Renal cortex interstitium (tissue), 11 donors: Measurements from ENCODE around the gene UGT2A1. TPM values are rescaled to one million over a fixed set of nuclear protein-coding genes. Genes with fewer than 3 reads are reported as not detected.

Experiments
- DNase-seq, 11 donors: peaks; one replicate each; pipeline ENCODE4 v3.0.0-alpha.2; 2013; ENCODE audit warnings: low read depth in 9 of 11, low spot score in 4 of 11; ENCODE audit errors: extremely low read depth in 1 of 11
- polyA plus RNA-seq, 3 donors: library from polyadenylated mRNA; unstranded; fragments of 120-200 nt; gene quantifications; one replicate each; pipeline ENCODE4 v1.2.1, GENCODE V29; 2013; ENCODE audit not compliant: insufficient read length in 3 of 3

The UGT2A1 gene
- polyA plus RNA-seq, 3 donors: 4.9 to 21.3 TPM; not detected in 1

- no peak for DNase-seq
Observed at GRCh38 chr4:69601065-69601464, 52.0 kb downstream of the UGT2A1 start.

GRCh38 chr4:69600013-69600412 is 53.0 kb downstream of the UGT2A1 start:
- no peak for DNase-seq

- no peak for DNase-seq
Observed at GRCh38 chr4:69594382-69594781, 58.7 kb downstream of the UGT2A1 start.

DNA sequence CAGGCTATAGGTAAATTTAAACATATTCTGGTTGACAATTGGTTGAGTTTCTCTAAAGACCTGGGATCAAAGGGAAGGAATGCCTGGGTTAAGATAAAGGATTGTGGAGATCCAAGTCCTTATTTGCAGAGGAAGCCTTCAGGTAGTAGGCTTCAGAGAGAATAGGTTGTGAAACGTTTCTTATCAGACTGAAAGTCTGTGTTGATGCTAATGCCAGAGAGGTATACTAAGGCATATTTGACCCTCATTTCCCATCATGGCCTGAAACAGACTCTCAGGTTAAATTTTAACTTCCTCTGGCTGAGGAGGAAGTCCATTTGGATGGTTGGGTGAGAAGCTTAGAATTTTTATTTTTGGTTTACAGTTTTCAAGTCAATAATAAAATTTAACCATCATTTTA is 61.7 kb downstream of the UGT2A1 start:
- no peak for DNase-seq

- no peak for DNase-seq
Observed at GRCh38 chr4:69589884-69590283, 63.2 kb downstream of the UGT2A1 start.

DNA sequence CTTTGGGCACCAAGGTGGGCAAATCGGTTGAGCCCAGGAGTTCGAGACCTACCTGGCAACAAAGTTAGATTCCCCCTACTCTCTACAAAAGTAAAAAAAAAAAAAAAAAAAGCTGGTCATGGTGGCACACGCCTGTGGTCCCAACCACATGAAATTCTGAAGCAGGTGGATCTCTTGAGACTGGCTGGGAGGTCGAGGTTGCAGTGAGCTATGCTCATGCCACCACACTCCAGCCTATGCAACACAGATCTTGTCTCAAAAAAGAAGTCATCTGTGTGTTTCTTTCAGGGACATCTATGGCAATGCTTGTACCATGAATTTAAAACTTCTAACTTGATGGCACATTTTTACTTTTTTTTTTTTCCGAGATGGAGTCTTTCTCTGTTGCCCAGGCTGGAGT is 68.9 kb downstream of the UGT2A1 start:
- no peak for DNase-seq

DNA sequence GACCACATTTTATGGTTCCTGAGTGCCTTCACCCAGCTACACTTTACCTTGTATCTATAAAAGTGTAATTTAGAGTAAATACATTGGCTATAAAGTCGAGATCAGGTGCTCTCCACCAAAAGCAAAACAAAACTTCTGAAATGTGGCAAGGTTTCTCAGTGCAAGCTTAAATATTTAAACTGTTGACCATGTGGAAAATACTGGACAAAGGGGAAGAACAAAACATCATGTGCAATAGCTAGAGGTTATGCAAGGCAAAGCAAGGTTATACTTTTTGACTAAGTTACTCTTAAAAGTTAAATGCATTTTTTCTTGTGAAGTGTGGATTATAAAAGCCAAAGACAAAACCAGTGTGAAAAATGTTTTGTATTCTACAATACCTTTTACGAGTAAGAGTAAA is 69.5 kb downstream of the UGT2A1 start:
- no peak for DNase-seq

DNA sequence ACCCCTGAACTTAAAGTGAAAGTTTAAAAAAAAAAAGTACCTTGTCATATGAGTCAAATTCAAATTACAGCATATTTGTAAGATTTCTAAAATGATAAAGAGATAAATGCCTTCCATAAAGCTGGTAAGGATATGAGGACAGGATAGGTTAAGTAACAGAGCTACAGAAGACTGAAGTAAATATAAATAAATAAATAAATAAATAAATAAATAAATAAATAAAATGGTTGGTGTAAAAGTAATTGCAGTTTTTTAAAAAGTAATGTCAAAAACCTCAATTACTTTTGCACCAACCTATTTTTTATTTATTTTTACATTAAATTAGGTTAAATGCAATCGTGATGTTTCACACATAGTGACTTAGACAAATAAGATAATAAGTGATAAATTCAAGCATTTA is 75.8 kb downstream of the UGT2A1 start:
- no peak for DNase-seq

- no peak for DNase-seq
Observed at GRCh38 chr4:69576251-69576877, 76.7 kb downstream of the UGT2A1 start.

GRCh38 chr4:69568787-69569186 is 84.3 kb downstream of the UGT2A1 start:
- DNase-seq: no peak

DNA sequence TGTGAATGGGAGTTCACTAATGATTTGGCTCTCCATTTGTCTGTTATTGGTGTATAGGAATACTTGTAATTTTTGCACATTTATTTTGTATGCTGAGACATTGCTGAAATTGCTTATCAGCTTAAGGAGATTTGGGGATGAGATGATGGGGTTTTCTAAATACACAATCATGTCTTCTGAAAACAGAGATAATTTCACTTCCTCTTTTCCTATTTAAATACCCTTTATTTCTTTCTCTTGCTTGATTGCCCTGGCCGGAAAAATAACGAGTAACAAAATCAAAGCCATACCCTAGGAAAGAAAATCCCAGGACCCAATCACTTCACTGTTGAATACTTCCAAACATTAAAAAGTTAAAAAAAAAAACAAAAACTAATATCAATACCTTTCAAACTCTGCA is 89.6 kb downstream of the UGT2A1 start:
- no peak for DNase-seq

DNA sequence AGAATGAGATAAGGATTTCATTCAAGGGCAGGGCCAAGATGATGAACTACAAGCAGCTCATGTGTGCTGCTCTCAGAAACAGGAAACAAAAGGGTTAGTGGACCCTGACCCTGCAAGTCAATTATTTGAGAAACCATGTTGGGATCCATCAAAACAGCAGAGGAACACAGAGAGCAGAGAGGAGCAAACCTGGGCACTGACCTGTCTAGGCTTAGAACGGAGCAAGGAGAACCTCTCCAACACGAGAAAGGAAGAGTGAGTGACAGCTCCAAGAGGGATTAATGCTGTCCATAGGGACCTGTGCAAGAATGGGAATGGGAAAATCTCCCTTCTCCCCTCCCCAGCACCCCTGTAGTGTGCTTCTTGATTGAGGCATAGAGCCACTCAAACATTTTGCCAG is 103.4 kb downstream of the UGT2A1 start:
- no peak for DNase-seq

- no peak for DNase-seq
Observed at GRCh38 chr4:69546134-69546765, 106.8 kb downstream of the UGT2A1 start.

Other genes with a start within 250 kb of the UGT2A1 start
- 1 to 10 TPM in 1 of 3 donors, under 1 TPM in 2; 0.59 to 1.8 (median 0.67) TPM for gene UGT2B4, start 157.3 kb downstream of the UGT2A1 start, polyA plus RNA-seq
- gene UGT2A2, start 13.6 kb downstream of the UGT2A1 start, polyA plus RNA-seq: not detected
- gene SULT1B1, start 107.4 kb upstream of the UGT2A1 start, polyA plus RNA-seq: 1 to 10 TPM in 1 of 3 donors, under 1 TPM in 2; 0.68 to 1.1 (median 0.76) TPM
- gene SULT1E1, start 206.9 kb upstream of the UGT2A1 start, polyA plus RNA-seq: 100 to 1,000 TPM; 414 to 554 (median 457) TPM